CD4-positive, alpha-beta T cell treated with Interferon gamma for 1 hour (primary cell): ENCODE data around the gene SAMD8.
"Not testable (repeated sequence)": the region's sequence is repeated elsewhere in the genome, so short reads cannot be mapped to it uniquely, and the experiment has no call there.

ENCODE experiments used
- DNase-seq: peaks from one replicate; pipeline ENCODE4 v3.0.0-alpha.2; 2020

The SAMD8 gene

DNA sequence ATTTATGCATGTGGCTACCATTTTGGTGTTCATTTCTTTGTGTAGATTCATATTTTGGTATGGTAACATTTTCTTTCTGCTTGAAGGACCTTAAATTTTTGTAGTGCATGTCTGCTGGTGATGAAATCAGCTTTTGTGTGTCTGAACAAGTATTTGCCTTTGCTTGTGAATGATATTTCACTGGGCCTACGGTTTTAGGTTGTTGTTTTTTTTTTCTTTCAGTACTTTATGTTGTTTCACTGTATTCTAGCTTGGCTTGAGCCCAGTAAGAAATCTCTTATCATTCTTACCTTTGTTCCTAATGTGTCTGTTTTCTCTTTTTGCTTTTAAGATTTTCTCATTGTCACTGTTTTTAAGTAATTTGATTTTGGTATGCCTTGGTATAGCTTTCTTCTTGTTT, 31.9 kb downstream of the SAMD8 start:
- DNase-seq = no peak

DNA sequence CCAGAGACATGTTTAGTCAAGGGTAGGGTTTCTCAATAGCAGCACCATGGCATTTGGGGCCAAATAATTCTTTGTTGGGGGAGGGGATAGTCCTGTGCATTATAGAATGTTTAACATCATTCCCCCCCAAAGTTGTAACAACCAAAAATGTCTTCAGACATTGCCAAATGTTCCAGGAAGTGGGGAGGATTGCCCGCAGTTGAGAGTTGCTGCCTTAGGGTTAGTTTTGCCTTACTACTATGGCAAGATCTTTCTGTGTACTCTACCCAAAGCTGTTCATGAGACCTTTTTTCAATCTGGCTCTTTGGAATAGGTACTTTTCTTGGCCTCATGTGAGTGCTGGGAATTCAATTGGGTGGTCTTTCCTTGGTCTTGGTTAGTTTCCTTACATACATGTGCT, 34.1 kb downstream of the SAMD8 start:
- DNase-seq = no peak

DNA sequence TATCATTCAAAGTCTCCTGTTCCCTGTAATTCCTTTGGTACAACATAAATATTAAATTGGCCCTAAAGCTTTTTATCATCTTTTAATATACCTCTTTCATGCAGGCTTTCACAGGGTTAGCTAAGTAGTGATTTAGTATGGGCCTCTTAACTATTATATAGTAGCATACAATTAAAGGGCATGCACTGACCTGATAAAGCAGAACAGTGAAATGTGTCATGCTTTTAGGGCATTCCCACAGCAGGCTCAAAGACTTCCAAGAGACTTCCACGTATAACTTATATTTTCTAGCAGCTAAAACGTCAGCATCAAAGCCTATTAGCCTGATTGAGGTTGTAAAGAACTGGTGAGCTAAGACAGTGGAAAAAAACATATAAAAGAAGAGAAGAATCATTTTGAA, 35.3 kb downstream of the SAMD8 start:
- DNase-seq = no peak

DNA sequence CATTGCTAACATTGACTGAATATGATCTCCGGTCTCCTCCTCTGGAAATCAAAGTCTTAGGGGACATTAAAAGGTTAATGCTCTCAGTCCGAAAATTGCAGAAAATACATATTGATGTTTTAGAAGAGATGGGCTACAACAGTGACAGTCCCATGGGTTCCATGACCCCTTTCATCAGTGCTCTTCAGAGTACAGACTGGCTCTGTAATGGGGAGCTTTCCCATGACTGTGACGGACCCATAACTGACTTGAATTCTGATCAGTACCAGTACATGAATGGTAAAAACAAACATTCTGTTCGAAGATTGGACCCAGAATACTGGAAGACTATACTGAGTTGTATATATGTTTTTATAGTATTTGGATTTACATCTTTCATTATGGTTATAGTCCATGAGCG, 39.2 kb downstream of the SAMD8 start:
- DNase-seq = no peak

DNA sequence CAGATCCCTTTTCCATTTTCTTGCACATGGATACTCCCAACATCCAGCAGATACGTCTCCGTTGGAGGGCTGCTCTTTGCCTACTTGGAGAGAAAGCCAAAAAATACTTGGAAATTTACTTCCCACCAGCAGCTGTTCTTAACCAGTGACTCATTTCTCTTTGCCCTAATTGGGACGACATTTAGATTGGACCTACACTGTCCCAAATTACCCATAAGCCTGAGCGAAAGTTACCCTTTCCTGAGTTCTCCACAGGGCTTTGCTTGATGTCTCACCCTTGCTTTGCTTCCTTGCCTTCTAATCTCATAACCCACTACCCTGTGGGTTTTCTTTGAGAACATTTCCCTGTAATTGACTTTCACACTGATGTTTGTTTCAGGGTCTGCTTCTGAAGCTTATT, 48.1 kb downstream of the SAMD8 start:
- no peak for DNase-seq

DNA sequence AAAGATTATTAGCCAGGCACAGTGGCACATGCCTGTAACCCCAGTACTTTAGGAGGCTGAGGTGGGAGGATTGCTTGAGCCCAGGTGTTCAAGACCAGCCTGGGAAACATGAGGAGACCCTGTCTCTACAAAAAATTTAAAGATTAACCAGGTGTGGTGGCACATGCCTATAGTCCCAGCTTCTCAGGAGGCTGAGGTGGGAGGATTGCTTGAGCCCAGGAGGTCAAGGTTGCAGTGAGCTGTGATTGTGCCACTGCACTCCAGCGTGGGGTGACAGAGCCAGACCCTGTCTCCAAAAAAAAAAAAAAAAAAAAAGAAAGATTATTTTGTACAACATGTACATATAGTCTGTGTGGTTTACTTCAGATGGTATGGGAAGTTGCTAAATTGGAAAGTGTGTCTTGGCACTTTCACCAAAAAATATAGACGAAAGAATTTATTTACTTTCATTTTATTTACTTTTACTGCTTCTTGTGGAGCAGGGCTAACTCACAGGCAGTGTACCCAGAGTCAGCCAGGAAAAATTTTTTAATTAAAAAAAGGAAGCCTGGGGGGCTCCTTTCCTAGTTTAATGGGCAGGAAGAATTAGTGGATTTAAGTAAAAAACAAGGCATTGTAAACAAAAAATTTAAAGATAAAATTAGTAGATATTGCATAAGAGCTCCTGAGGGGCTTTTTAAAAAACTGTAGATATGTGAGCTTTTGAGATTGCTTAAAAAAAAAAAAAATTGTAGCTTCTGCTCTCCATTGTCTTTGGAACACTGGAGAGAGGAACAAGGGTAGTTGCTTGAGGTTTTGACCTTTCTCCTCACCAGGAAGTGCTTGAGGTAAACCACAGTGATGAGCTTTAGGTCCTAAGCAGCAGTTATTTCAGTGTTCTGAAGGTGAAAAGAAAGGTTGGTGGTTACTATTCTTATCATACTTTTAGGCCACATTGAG, 54.5 kb downstream of the SAMD8 start:
- DNase-seq = no peak

DNA sequence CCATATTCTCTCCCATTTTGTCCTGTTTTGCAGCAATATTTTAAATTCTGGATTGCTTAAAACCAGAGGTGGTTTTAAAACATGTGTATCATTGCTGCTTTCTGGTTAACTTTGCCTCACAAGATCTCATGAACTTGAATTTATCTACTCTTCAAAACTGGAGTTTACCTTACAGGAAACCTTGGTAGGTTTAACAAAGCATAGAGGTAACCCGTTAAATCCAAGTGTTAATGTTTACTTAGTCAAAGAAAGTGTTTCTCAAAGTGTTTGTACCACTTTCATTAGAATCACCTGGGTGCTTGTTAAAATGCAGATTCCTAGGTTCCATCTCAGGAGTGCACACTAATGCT, 55.1 kb downstream of the SAMD8 start:
- DNase-seq = no peak

DNA sequence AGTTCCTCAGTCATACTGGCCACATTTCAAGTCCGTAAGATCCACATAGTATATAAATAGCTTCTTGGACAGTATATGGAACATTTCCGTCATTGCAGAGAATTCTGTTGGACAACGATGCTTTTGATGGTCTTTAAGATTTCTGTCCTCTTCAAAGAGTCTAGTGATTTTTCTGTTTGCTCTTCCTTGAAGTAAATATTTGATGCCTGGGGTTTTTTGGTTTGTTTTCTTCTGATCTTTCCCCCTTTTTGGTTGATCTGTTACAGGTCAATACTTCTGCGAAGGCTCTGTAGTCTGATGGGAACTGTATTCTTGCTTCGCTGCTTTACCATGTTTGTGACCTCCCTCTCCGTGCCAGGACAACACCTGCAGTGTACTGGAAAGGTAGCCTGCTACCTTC, 56.8 kb downstream of the SAMD8 start:
- DNase-seq = no peak

DNA sequence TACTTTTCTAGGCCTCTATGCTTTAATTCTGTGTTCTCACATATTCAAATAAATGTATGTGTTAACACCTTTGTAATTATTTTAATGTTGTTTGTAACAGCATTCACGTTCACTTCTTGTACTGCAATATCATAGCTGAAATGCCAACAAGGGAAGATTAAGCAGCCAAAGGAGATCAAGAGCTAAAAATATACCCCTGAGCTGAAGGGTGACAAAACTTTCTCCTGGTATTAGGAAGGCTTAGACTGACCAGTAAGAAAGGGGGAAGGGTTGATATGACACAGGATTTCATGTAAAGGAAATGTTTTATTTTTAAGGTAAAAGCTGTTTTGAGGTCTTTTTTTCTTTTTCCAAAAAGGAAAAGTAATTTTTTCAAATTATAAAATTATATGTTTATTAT, 58.8 kb downstream of the SAMD8 start:
- DNase-seq = no peak

DNA sequence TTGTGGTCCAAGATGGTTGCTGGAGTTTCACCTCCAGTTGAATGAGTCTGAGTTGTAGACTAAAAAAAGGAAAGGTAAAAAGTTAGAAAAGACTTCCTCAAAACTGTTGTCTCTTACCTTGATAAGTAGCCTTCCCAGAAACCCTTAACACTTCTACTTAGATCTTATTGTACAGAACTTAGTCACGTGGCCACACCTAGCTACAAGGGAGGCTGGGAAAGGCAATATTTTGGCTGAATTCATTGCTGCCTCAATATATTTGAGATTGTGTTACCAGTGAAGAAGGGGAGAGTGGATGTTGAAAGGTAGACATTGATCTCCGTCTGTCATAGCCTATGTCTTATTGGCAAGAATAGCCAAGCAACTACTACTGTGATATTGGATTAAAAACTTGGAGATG, 63.6 kb downstream of the SAMD8 start:
- no peak for DNase-seq

DNA sequence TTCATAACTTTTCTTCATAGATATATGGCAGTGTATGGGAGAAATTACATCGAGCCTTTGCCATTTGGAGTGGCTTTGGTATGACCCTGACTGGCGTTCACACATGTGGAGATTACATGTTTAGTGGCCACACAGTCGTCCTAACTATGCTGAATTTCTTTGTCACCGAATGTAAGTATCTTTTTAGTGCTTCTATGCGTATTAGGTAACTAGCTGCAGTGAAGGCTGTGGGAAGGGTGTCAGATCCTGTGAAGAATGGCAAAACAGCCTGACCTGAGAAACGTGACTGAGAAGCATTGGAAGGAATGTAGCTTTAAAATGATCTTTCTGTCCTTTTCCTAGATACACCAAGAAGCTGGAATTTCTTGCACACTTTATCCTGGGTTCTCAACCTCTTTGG, 64.6 kb downstream of the SAMD8 start:
- DNase-seq = no peak

DNA sequence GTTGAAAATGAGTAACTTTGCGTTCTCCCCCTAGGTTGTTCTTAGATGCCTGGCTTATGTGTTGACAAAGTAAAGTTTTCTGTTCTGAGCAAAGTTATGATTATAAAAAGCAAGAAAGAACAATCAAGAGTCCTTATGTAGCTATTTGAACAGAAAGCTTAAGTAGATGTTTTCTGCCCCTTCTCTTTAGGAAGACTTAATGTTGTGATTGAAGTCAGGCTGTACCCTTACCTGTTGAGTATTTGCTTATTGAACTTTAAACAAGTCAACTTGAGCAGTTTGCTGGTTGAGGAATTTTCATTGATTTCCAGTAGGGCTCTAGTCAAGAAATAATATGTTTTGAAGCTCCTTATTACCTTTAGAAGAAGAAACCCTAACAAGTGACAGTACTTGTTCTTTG, 65.3 kb downstream of the SAMD8 start:
- no peak for DNase-seq

DNA sequence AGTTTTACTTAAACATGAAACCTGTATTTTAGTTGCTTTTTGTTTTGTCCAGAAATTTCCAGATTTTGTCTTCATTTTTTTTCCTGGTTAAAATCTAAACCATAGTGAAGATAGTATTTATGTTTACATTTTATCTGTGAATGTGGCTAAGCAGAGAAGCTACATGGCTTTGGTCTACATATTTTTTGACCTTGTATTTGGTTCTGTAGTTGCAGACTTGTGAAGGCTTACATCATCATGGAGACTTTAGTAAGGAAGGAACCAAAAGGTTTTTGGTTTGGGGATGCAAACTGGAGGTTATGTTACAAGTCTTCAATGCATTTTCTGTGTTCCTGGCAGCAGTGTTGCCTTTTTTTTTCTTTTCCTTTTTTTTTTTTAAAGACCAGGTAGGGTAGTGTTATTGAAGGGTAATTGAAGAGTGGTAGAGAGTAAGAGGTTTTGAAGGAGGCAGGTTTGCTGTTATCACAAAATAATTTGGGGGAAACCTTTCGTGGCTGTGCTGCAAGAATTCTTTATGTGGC, 68.3 kb downstream of the SAMD8 start:
- no peak for DNase-seq

DNA sequence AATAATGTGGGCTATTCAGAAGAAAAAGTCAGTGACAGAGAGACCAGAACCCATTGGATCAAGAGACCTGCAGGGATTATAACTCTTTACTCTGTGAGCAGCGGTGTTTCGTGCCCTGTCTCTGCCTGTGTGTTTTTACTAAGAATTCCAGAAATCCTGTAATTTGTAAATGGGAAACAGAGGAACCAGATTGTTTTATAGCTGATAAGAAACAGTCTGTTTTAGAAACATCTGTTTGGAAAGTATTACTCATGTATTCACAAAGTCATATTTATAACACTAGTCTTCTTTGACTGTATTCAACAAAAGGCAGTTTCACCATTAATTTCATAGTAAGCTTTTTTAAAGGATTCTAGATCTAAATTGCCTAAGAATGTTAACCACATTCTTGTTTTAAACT, 69.1 kb downstream of the SAMD8 start:
- no peak for DNase-seq

DNA sequence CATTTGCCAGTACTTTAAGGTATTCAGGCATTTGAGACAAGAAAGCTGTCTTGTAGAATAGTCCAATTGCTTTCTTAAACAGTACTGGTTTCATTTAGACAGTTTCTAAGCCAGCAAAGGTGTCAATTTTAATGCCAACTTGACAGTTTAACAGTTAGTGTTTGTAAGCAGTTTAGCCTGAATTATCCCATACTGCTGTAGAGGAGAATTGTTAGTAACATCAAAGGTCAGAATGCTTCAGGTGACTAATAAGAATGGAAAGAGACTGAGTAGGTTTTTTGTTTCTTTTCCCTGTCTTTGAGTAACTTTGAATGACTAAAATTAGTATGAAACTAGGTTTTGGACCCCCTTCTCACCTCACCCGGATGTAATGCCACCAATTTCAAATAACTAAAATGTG, 69.6 kb downstream of the SAMD8 start:
- no peak for DNase-seq

DNA sequence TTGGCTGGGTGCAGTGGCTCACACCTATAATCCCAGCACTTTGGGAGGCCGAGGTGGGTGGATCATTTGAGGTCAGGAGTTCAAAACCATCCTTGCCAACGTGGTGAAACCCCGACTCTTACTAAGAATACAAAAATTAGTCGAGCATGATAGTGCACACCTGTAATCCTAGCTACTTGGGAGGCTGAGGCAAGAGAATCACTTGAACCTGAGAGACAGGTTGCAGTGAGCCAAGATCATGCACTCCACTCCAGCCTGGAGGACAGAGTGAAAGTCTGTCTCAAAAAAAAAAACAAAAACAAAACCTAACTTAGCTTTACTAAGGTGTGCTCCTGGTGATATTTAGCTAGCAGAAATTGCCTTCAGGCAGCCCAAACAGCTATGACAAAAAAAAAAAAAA, 74.9 kb downstream of the SAMD8 start:
- DNase-seq = no peak

DNA sequence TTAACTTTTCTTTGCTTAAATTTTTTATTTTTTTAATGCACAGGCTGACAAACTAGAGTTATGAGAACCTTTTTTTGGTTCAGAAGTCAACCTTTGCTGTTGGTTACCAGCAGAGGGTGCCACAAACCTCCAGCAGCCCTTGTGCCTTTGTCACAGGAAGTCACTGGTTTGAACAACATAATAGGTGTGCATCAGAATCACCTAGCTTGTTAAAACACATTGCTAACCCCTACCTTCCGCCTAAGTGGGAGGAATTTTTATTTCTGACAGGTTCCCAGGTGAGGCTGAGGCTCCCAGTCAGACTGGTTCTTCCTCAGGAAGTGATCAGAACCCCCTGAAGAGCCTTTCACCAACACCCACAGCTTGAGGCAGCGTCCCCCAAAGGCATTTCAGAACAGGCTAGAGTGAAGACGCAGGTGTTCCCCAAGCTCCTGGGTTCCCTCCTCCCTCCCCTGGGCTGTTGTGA, 76.5 kb downstream of the SAMD8 start:
- DNase-seq = peak; percentile 74

DNA sequence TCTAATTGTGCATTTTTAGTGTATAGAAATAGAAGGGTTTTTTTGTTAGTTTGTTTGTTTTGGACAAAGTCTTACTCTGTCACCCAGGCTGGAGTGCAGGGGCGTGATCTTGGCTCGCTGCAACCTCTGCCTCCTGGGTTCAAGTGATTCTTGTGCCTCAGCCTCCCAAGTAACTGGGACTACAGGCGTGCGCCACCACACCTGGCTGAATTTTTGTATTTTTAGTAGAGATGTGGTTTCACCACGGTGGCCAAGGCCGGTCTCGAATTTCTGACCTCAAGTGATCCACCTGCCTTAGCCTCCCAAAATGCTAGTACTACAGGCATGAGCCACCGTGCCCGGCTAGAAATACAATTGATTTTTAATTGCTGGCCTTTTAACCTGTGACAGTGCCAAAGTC, 77.1 kb downstream of the SAMD8 start:
- DNase-seq = not testable (repeated sequence)

DNA sequence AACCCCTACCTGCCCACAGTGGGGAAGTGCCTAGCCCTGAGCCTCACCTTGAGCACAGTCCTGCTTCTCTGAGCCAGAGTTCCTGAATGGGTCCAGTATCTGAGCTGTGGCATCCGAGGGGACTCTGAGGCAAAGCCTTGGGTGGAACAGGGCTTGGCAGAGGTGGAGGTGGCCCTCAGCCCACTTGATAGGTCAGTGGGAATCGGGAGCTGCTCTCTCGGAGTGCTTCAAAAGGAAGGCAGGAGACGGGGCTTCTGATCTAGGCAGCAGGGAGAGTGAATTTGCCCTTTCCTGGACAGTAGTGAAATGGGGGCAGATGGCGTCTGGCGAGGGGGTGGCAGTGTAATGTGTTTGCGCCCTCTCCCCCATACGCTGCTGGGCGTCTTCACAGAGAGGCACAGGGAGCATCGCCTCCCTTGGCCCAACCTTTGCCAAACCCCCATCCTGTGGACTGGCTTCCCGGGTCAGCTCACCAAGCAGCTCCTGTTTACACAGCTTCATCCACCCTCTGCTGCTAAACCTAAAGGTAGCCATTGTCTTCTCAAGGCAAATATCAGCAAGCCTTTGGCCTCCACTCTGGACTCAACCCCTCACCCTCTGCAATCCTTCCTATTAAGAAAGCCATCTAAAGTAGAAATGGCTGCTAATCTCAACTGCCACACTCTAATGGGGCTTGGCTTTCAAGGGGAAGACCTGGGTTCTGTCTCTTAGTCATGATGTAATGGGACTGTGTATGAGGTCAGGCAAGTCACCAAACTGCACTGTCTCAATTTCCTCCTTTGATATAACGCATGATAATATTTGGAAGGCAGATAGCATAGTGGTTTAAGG, 78.0 kb downstream of the SAMD8 start:
- DNase-seq = no peak

DNA sequence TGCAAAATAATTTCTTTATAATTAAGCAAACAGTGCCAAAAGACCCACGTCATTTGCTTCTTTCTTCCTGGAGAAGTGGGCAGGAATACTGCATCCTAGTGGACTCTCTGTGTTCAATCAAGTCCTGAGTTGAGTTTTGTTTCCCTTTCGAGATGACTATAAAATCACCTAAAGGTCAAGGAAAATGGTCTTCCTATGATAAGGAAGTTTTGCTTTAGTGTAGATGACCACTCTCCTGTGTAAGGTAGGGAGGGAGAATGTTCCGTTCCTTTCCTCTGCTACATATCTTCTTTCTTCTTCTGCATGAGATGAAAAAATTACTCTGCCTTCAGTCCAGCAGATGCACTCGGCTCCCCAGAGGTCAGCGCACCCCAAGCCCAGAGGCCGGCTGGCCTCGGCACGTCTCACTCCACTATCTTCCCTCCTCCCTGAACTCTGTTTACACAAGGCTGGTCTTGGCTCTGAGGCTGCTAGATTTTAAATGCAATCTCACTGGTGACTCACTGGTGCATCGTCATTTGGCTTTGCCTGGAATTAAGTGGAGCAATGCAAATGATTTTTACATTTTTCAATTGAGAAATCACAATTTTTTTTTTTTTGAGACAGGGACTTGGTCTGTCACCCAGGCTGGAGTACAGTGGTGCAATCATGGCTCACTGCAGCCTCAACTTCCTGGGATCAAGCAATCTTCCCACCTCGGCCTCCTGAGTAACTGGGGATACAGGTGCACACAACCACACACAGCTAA, 80.5 kb downstream of the SAMD8 start:
- peak; percentile 34 for DNase-seq

DNA sequence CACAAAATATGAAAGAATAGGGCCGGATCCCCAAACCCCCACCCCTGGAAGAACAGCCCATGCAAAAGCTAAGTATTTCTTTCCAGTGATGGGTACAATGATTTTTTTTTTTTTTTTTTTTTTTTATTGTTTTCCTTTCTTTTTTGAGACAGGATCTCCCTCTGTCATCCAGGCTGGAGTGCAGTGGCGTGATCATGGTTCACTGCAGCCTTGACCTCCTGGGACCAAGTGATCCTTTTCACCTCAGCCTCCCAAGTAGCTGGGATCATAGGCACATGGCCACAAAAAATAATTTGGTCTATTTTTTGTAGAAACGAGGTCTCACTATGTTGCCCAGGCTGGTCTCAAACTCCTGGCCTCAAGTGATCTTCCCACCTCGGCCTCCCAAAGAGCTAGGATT, 83.2 kb downstream of the SAMD8 start:
- not testable (repeated sequence) for DNase-seq

DNA sequence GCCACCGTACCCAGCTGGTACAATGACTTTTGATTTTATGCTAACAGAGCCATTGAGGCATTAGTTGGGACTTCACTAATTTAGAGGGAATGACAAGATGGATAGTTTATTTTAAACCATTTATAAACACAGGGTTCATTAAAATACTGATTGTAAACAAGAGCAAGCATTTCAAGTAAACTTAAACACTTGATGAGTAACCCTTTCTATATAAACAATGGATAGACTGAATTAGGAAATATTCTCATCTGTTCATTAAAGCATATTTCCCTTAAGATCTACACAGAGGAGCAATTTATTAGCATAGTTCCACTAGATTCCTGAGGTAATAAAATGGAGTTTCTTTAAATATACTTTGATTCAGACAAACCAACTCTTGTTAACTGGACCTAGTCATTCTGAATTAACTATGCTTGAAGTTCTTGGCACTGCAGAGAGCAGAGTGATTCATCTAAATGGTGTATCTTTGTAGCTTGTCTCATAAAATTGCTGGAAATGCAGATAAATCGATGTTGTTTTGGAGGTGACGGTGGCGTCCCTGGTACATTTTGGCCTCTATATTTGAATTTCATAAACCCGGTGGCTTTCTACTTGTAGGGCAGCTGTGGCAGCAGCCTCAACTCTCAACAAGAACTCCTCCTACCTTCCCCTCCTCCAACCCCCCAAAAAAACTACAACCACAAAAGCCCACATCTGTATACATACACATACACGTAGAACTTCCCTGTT, 83.7 kb downstream of the SAMD8 start:
- DNase-seq = no peak
